ENCODE results near the gene FOXO6. TPM values are rescaled to one million over a fixed set of nuclear protein-coding genes. Genes with fewer than 3 reads are reported as not detected.

The FOXO6 gene
- total RNA-seq, 4 donors from 2014 or later = 3.9 to 20.1 (median 7.6) TPM; not detected in 1

DNA sequence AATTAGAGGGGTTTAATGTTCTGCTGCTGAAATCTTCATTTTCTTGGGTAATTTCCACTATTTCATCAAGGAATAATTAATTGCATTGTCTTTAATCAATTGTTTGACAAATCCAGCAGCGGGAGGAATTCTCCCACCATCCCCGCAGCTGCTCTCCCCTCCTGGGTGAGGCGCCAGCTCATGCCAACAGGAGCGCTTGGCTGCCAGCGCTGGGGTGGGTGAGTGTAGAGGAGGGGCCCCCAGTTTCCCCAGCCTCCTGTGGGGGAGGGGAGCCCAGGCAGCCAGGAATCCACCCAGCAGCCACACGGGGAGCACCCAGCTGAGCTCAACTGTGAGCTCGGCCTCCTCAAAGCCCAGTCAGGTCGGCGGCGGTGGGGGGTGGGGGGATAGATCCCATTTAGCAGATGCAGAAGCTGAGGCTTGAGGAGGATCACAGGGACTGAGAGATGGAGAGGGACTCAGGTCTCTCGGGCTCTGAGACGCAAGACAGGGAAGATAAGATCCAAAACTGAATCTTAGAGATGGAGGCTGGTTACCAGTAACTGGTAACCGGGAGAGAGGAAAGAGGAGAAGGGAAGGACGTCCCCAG is 46.5 kb downstream of the FOXO6 start:
- Histone ChIP-seq H3K27me3 (no peaks in the 10 kb centered on the region), H3K9me3 (no peaks in the 10 kb centered on the region), H3K36me3 (no peaks in the 10 kb centered on the region), H3K27ac (no peak overlapping the region), H3K4me3 (no peak overlapping the region), H3K4me1 (no peaks in the 10 kb centered on the region)
- TF ChIP-seq POLR2A (IDR thresholded peaks at IDR 0.05) (no peak), CTCF (IDR thresholded peaks at IDR 0.05) (no peak)
- intact Hi-C loops (cut with DNase I; ENCODE audit: low total_unique reads) = no loop called here
- DNase-seq = no peak

- intact Hi-C loops (cut with DNase I; ENCODE audit: low total_unique reads) = no loop called here
- Histone ChIP-seq H3K27me3 (no peaks in the 10 kb centered on the region), H3K4me1 (no peaks in the 10 kb centered on the region), H3K9me3 (no peaks in the 10 kb centered on the region), H3K4me3 (no peak overlapping the region), H3K36me3 (no peaks in the 10 kb centered on the region), H3K27ac (no peak overlapping the region)
- DNase-seq = no peak
- TF ChIP-seq POLR2A (IDR thresholded peaks at IDR 0.05) = no peak
Observed at GRCh38 chr1:41408691-41409090, 47.5 kb downstream of the FOXO6 start.

DNA sequence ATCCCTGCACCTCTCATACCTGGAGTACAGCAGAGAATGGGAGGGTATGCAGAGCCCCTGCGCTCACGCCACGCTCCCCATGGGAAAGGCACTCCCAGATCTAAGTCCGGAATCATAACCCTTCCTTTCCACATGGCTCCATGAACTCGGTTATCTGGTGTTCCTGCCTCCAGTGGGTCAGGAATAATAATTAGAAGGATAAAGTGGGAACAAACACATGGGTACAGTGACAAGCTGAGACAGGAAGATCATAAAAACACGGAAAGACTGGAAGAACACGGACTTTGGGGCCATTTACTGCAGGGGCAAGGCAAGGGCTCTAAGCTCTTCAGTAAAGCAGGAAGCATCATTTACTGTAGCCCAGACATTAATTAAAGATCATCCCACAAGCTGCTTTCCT is 48.6 kb downstream of the FOXO6 start:
- no peak overlapping the region for H3K4me3 ChIP-seq
- no peaks in the 10 kb centered on the region for H3K4me1 ChIP-seq
- H3K27me3 ChIP-seq = no peaks in the 10 kb centered on the region
- no peak overlapping the region for H3K27ac ChIP-seq
- no peak for TF ChIP-seq CTCF (IDR thresholded peaks at IDR 0.05)
- no peak for TF ChIP-seq POLR2A (IDR thresholded peaks at IDR 0.05)
- H3K9me3 ChIP-seq = no peaks in the 10 kb centered on the region
- DNase-seq = no peak
- no peaks in the 10 kb centered on the region for H3K36me3 ChIP-seq
- intact Hi-C loops (cut with DNase I; ENCODE audit: low total_unique reads) = no loop called here

GRCh38 chr1:41410462-41410861 is 49.2 kb downstream of the FOXO6 start:
- no peak for DNase-seq
- Histone ChIP-seq H3K27ac (no peak overlapping the region), H3K4me3 (no peak overlapping the region), H3K27me3 (no peaks in the 10 kb centered on the region), H3K36me3 (no peaks in the 10 kb centered on the region), H3K4me1 (no peaks in the 10 kb centered on the region), H3K9me3 (no peaks in the 10 kb centered on the region)
- no peak for TF ChIP-seq CTCF (IDR thresholded peaks at IDR 0.05)
- TF ChIP-seq POLR2A (IDR thresholded peaks at IDR 0.05) = no peak
- intact Hi-C loops (cut with DNase I; ENCODE audit: low total_unique reads) = no loop called here

- intact Hi-C loops (cut with DNase I; ENCODE audit: low total_unique reads) = no loop called here
- TF ChIP-seq CTCF (IDR thresholded peaks at IDR 0.05) (no peak), POLR2A (IDR thresholded peaks at IDR 0.05) (no peak)
- H3K27me3 ChIP-seq = no peaks in the 10 kb centered on the region
Observed at GRCh38 chr1:41411229-41411628, 50.0 kb downstream of the FOXO6 start.

GRCh38 chr1:41412748-41413147 is 51.5 kb downstream of the FOXO6 start:
- H3K36me3 ChIP-seq = no peaks in the 10 kb centered on the region
- TF ChIP-seq CTCF (IDR thresholded peaks at IDR 0.05) = no peak
- TF ChIP-seq POLR2A (IDR thresholded peaks at IDR 0.05) = no peak
- DNase-seq = no peak
- intact Hi-C loops (cut with DNase I; ENCODE audit: low total_unique reads) = no loop called here
- no peak overlapping the region for H3K27ac ChIP-seq
- no peak overlapping the region for H3K4me3 ChIP-seq
- no peaks in the 10 kb centered on the region for H3K4me1 ChIP-seq
- no peaks in the 10 kb centered on the region for H3K27me3 ChIP-seq
- H3K9me3 ChIP-seq = no peaks in the 10 kb centered on the region

More at GRCh38 chr1:41411229-41411628, 50.0 kb downstream of the FOXO6 start:
- no peaks in the 10 kb centered on the region for H3K36me3 ChIP-seq
- no peak for DNase-seq
- no peak overlapping the region for H3K27ac ChIP-seq
- no peak overlapping the region for H3K4me3 ChIP-seq
- H3K4me1 ChIP-seq = no peaks in the 10 kb centered on the region
- H3K9me3 ChIP-seq = no peaks in the 10 kb centered on the region
